WI38 (cell line): ENCODE results near the gene NRXN2.

Source experiments
- H3K4me3 ChIP-seq: 2 replicates; pipeline ENCODE4 v1.5.1; 2011; ENCODE audit warnings: low read depth, mild to moderate bottlenecking, control low read depth, low read length
- TF ChIP-seq, protein P1 (sequence below): IDR thresholded peaks from 2 replicates; pipeline ENCODE4 v1.5.1; 2012; ENCODE audit warnings: low read depth, mild to moderate bottlenecking, control low read depth, low read length

NRXN2 gene

DNA sequence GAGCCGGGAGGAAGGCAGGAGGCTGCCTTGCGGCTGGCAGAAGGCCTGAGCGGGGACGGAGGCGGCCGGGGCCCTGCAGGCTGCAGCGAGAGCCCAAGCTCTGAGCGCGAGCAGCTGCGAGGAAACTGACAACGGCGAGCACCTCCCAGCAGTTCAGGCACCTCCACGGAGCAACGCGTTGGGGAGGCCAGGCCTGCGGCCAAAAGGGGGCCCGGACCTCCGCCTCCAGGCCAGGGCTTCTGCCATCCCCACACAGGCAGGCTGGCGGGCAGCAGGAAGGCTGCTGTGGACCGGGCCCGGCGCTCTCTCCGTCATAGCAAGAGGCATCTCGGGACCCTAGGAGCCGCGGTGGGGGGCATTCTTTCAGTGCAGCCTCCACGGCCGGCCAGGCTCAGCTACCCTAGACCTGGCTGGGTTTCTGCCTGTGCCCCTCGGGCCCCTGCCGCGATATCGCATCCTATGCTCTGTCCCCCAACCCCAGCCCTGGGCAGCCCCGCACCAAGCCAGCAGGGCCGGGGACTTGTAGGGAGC lies 154.9 kb downstream of the NRXN2 start:
- H3K4me3 ChIP-seq: no peak overlapping the region
- TF ChIP-seq, protein P1, sequence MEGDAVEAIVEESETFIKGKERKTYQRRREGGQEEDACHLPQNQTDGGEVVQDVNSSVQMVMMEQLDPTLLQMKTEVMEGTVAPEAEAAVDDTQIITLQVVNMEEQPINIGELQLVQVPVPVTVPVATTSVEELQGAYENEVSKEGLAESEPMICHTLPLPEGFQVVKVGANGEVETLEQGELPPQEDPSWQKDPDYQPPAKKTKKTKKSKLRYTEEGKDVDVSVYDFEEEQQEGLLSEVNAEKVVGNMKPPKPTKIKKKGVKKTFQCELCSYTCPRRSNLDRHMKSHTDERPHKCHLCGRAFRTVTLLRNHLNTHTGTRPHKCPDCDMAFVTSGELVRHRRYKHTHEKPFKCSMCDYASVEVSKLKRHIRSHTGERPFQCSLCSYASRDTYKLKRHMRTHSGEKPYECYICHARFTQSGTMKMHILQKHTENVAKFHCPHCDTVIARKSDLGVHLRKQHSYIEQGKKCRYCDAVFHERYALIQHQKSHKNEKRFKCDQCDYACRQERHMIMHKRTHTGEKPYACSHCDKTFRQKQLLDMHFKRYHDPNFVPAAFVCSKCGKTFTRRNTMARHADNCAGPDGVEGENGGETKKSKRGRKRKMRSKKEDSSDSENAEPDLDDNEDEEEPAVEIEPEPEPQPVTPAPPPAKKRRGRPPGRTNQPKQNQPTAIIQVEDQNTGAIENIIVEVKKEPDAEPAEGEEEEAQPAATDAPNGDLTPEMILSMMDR: no peak

DNA sequence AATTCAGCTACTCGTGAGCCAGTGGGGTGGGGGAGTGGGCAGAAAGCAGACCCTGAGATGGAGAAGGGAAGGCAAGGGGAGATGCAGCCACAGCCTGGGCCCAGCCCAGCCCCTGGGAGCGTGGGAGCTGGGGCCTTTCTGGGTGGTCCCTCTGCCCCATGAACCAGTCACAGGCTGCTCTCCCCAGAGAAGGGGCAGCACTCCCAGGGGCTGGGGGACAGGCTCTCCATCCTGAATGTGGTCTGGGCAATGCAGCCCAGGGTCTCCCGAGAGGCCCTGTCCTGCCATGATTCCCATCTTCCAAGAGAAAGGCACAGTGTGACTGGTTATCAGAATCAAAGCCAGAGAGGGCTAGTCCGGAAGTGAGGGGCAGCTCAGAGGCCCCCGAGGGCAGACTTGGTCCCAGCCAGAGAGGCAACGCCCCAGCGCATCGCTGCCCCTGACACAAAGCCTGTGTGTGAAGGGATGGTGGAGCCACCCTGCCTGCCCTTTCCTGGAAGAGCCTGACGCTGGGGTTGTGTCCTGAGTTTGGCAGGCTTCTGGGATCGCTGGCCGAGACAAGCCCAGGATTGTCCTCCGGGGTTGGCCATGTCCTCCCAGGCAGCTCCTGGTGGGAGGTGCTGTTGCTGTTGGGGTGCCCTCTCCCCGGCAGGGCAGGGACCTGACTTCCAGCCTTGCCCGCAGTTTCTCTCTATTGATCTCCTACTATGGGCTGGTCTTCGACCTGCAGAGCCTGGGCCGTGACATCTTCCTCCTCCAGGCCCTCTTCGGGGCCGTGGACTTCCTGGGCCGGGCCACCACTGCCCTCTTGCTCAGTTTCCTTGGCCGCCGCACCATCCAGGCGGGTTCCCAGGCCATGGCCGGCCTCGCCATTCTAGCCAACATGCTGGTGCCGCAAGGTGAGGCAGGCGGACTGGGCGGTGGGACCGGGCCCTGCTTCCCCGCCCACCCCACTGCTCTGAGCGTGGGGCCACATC lies 155.8 kb downstream of the NRXN2 start:
- no peak overlapping the region for H3K4me3 ChIP-seq
- TF ChIP-seq, protein P1: no peak

DNA sequence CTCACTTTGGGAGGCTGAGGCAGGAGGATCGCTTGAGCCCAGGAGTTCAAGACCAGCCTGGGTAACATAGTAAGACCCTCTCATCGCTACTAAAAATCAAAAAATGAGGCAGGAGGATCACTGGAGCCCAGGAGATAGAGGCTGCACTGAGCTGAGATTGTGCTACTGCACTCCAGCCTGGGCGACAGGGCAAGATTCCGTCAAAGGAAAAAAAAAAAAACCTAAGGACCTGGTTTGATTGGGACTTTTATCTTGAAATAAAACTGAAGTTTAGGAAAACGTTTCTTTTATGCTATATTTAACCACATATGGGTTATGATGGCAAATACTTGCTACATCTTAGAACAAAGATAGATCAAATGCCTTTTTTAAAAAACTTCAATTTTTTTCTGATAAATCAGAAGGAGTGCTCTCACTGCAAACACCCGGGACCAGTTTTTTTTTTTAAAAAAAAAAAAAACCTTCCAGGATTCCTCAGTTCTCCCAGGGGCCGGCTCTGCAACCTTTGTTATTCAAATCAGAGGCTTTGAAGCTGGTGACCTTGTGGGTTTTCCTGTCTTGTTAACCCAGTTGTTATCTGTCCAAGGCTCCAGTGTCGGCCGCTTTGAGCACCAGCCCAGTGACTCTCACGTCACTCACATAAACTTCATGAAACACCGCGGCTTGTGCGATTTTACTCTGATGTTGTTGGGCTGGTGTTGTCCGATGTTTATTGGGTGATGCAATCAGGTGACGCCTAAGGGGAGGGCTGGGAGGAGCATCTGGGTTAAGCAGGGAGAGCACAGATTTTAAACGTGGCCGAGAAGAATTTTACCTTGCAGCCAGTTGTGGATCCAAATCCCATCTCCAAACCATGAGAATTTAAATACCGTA lies 156.7 kb downstream of the NRXN2 start:
- no peak overlapping the region for H3K4me3 ChIP-seq
- TF ChIP-seq, protein P1: no peak

DNA sequence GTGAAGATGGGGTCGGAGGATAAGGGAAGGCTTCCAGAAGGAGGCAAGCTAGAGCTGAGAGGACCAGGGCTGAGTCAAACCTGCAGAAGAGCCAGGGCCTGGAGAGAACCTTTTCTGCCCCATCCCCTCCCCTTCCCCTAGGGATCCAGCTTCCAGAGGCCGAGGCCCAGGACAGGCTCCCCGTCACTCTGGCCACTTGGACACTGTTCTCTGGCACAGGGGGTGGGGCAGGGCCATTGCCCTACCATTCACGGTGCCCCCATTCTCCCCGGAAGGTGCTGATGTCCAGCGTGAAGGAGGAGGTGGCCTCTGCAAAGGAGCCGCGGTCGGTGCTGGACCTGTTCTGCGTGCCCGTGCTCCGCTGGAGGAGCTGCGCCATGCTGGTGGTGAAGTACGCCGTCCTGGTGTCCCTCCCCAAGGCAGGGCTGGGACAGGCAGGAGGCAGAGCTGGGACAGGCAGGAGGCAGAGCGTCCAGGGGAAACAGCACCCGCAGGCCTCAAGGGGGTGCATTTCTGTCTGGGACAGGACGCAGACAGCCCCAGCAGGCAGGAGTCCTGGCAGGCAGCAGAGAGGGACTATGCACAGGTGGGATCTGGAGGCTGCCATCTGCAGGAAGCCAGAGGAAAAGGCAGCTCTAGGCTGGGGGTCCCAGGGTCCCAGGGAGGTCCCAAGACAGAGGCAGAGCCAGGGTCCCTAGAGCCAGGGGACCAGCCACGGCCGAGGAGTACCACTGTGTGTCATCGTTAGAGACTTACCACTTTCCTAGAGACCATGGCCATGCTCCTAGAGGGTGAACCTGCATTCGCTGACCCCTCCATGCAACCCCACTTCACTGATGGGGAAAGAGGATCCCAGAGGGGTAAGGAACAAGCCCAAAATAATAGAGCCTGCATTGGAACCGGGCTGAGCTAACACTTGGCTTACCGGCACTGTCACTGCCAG lies 157.8 kb downstream of the NRXN2 start:
- TF ChIP-seq, protein P1: no peak
- no peak overlapping the region for H3K4me3 ChIP-seq

DNA sequence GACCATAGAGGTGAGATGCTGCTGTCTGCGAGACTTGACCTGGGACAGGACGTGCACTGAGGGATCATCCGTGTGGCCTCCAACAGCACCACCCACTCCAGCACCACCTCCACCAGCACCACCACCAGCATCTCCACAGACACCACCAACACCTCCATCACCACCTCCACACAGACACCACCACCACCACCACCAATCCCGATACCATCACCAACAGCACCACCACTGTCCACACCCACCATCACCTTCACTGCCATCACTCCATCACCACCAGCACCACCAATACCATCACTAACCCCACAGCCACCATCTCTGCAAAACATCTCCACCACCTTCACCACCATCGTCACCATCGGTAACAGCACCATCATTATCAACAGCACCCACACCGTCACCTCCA lies 158.6 kb downstream of the NRXN2 start:
- TF ChIP-seq, protein P1: no peak
- no peak overlapping the region for H3K4me3 ChIP-seq

DNA sequence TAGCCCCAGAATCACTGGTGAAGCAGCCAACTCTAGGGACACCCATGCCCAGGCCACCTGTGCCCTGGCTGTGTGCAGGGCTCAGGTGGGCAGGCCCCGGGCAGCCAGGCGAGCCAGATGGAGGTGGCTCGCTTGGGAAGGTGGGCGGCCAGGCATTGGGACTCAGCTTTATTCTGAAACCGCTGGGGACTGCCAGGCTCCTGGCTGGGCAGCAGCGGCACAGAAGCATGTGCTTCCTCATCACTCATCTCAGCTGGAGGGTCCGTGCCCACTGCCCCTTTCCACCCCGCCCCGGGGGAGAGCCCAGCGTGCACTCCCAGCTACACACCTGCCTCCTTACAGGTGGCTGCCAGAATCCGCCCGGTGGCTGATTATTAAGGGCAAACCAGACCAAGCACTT lies 159.0 kb downstream of the NRXN2 start:
- H3K4me3 ChIP-seq: no peak overlapping the region
- TF ChIP-seq, protein P1: no peak
